ENCODE measurements around the gene BCAN. TPM values are rescaled to one million over a fixed set of nuclear protein-coding genes. Genes with fewer than 3 reads are reported as not detected.

Gene BCAN
- total and polyA plus RNA-seq, 2 of the 4 experiments (the other 2 are of a cell fraction) = 0.07 TPM; not detected in 1

- no peak overlapping the region for H3K14ac ChIP-seq (replicated peaks; ENCODE audit: low read depth, low read length)
- POLR2A ChIA-PET (ENCODE audit: unreplicated experiment) = no interaction called here
- dilution Hi-C loops (cut with HindIII; ENCODE audit: low sequenced_read_pairs, unreplicated experiment) = no loop called here
These were observed 46.9 kb upstream of the BCAN start for GRCh38 chr1:156595016-156595415.

More at GRCh38 chr1:156595016-156595415, 46.9 kb upstream of the BCAN start:
- Histone ChIP-seq H3K27ac (ENCODE audit: insufficient read depth, low read length) (no peak overlapping the region), H3K9me1 (ENCODE audit: insufficient read depth, low read length) (peaks cover 10% of the 10 kb centered on the region), H3K4me1 (ENCODE audit: control insufficient read depth, insufficient read depth, low read length) (peaks cover 3% of the 10 kb centered on the region; the same call in 1 of the 2 replicates), H3K4me2 (ENCODE audit: low read depth, low read length) (no peak overlapping the region), H2AK5ac (ENCODE audit: low read depth, low read length) (no peak overlapping the region), H4K91ac (ENCODE audit: insufficient read depth, low read depth, low read length) (no peak overlapping the region), H3K23ac (ENCODE audit: low read depth, low read length) (no peak overlapping the region), H2BK20ac (ENCODE audit: low read depth, low read length) (no peak overlapping the region), H3K56ac (ENCODE audit: extremely low read depth, insufficient read depth, low read length) (no peak overlapping the region), H2BK120ac (ENCODE audit: low read depth, low read length) (no peak overlapping the region), H3K27me3 (ENCODE audit: control insufficient read depth, insufficient read depth, low read length) (no peaks in the 10 kb centered on the region), H3K4me3 (ENCODE audit: insufficient read depth, low read depth, low read length) (no peak overlapping the region), H2BK5ac (ENCODE audit: low read depth, low read length, poor library complexity, severe bottlenecking) (no peak overlapping the region), H3K9me3 (ENCODE audit: control insufficient read depth, insufficient read depth, low read length) (no peaks in the 10 kb centered on the region), H2AK9ac (replicated peaks; ENCODE audit: low read depth, low read length, poor library complexity) (no peak overlapping the region), H3K4ac (ENCODE audit: low read depth, low read length) (no peak overlapping the region), H4K5ac (ENCODE audit: low read depth, low read length) (no peak overlapping the region), H4K20me1 (ENCODE audit: insufficient read depth, low read length) (no peaks in the 10 kb centered on the region), H4K8ac (ENCODE audit: low read depth in 2 of 2, low read length in 2 of 2) (no peak overlapping the region), H3K36me3 (ENCODE audit: control insufficient read depth, insufficient read depth, low read length) (peaks cover 33% of the 10 kb centered on the region), H3K9ac (ENCODE audit: low read depth, low read length) (no peak overlapping the region), H3K18ac (ENCODE audit: low read depth, low read length) (no peak overlapping the region), H2AFZ (replicated peaks; ENCODE audit: low read length, poor library complexity) (no peak overlapping the region), H3K79me1 (ENCODE audit: low read depth in 1 of 2, low read length in 2 of 2) (peaks cover 18 to 54% of the 10 kb centered on the region in 2 experiments), H2BK15ac (ENCODE audit: low read depth, low read length) (no peak overlapping the region)
- TF ChIP-seq RAD21 (IDR thresholded peaks at IDR 0.05; ENCODE audit: low read length) (no peak), FOS (IDR thresholded peaks at IDR 0.05; ENCODE audit: low read depth, low read length) (no peak), ELK1 (IDR thresholded peaks at IDR 0.05; ENCODE audit: borderline replicate concordance, low read depth, low read length) (no peak), POLR2A (IDR thresholded peaks at IDR 0.05; ENCODE audit: low read depth, low read length) (no peak), MXI1 (IDR thresholded peaks at IDR 0.05; ENCODE audit: borderline replicate concordance, low read depth, low read length) (no peak), MAFK (IDR thresholded peaks at IDR 0.05; ENCODE audit: low read depth, low read length) (no peak), MAZ (IDR thresholded peaks at IDR 0.05; ENCODE audit: borderline replicate concordance, low read depth, low read length) (no peak), CHD1 (IDR thresholded peaks at IDR 0.05; ENCODE audit: low read depth, low read length) (no peak), CEBPB (IDR thresholded peaks at IDR 0.05; ENCODE audit: low read depth, low read length) (no peak), BHLHE40 (IDR thresholded peaks at IDR 0.05; ENCODE audit: low read depth, low read length) (no peak), SMC3 (IDR thresholded peaks at IDR 0.05; ENCODE audit: low read depth, low read length) (no peak), RCOR1 (IDR thresholded peaks at IDR 0.05; ENCODE audit: insufficient replicate concordance, low read length) (no peak), RFX5 (IDR thresholded peaks at IDR 0.05; ENCODE audit: low read depth, low read length) (no peak), NFE2L2 (IDR thresholded peaks at IDR 0.05; ENCODE audit: low read depth, low read length) (no peak)
- TF ChIP-seq, protein P1, sequence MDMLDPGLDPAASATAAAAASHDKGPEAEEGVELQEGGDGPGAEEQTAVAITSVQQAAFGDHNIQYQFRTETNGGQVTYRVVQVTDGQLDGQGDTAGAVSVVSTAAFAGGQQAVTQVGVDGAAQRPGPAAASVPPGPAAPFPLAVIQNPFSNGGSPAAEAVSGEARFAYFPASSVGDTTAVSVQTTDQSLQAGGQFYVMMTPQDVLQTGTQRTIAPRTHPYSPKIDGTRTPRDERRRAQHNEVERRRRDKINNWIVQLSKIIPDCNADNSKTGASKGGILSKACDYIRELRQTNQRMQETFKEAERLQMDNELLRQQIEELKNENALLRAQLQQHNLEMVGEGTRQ (IDR thresholded peaks at IDR 0.05; ENCODE audit: low read depth, low read length) = no peak
- TF ChIP-seq, protein P2, sequence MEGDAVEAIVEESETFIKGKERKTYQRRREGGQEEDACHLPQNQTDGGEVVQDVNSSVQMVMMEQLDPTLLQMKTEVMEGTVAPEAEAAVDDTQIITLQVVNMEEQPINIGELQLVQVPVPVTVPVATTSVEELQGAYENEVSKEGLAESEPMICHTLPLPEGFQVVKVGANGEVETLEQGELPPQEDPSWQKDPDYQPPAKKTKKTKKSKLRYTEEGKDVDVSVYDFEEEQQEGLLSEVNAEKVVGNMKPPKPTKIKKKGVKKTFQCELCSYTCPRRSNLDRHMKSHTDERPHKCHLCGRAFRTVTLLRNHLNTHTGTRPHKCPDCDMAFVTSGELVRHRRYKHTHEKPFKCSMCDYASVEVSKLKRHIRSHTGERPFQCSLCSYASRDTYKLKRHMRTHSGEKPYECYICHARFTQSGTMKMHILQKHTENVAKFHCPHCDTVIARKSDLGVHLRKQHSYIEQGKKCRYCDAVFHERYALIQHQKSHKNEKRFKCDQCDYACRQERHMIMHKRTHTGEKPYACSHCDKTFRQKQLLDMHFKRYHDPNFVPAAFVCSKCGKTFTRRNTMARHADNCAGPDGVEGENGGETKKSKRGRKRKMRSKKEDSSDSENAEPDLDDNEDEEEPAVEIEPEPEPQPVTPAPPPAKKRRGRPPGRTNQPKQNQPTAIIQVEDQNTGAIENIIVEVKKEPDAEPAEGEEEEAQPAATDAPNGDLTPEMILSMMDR (conservative IDR thresholded peaks at IDR 0.05; ENCODE audit: low read depth, low read length) = no peak
- intact Hi-C loops (cut with micrococcal nuclease) = no loop called here
- no TSS peak for BruUV-seq (replicated peaks)
- no peak for DNase-seq
- no peak for ATAC-seq (ENCODE audit: low read depth)
- WGBS, 2 experiments (ENCODE audit: extremely low coverage in 2 of 2, insufficient read length in 1 of 2) = 100% methylated on average over 2 of the region's 2 CpGs; no CpG with 5 or more reads in 1 of the 2 experiments
- in situ Hi-C loops (cut with MboI; ENCODE audit: low sequenced_read_pairs) = no loop called here
- CTCF ChIA-PET = no interaction called here

Measured in IMR-90 (cell line).